Activated CD8-positive, alpha-beta memory T cell treated with anti-CD3 and anti-CD28 coated beads for 4 hours (primary cell): ENCODE results near the gene ANP32A.

ENCODE experiments used
- DNase-seq, 2 donors: peaks; one replicate each; pipeline ENCODE4 v3.0.0-alpha.2; 2020; ENCODE audit warnings: low read depth in 2 of 2

ANP32A gene

DNA sequence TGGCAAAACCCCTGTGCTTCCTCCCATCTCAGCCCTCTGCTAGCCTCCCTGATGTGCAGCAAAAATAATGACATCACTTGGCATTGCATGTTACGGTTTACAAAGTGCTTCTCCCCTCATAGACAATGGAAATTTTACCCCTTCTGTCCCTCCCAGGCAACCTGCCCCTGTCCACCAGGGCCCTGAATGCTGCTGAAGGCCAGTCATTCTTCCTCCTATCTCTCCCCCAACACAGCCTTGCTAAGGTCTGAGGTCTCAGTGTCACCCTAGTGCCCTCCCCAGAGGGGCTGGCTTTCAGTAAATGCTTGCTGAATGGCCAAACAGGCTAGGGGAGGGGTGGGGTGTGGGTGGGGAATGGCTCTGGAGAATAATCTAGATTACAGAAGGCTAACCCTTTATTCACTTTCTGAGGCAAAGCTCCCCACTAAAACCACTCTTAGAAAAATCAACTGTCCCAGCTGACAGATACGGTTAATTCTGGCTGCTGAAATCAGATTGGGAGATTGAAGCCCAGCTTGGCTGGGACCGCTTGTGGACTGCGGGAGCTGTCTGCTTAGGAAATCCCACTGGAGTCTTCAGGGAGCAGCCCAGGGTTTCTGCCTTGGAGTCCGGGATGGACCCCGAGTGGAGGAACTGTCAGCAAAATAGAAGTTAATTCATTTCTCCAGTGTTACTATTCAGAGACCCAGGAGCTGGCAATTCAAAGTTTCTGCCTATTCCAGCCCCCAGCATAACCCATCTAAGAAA is 22.9 kb downstream of the ANP32A start:
- DNase-seq, result no peak

DNA sequence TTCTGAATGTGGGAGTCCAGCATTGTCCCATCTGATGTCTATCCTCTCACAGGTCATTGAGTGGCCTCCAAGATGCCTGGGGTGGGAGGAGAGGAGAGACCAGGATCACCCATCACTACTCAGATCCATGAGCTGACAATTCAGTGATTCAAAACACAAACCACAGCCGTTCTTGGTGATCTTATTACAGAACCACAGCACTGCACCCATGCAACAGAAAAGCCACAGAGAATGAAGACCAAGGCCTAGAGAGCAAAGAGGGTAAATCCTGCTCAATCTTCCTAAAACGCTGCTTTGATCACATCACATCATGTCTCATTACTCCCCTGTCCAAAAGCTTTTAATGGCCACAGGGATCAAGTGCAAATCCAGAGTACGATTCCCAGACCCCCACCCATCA is 23.5 kb downstream of the ANP32A start:
- DNase-seq, result no peak

DNA sequence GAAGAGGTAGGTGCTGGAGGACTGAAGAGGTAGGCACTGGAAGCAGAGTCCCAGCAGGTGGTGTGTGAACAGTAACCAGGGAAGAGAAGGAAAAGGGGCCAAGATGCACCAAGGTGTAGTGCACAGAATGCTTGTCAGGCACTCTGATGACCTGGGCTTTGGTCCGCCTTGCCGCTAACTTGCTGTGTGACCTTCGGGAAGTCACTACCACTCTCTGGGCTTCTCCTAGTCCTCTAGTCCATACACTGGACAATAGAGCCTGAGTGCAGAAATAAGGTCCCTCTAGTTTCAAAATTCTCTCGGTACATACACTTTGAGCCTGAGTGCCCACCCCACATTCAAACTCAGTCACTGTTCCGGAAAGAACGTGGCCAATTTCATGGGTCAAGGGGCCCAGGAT is 24.1 kb downstream of the ANP32A start:
- DNase-seq, result no peak

DNA sequence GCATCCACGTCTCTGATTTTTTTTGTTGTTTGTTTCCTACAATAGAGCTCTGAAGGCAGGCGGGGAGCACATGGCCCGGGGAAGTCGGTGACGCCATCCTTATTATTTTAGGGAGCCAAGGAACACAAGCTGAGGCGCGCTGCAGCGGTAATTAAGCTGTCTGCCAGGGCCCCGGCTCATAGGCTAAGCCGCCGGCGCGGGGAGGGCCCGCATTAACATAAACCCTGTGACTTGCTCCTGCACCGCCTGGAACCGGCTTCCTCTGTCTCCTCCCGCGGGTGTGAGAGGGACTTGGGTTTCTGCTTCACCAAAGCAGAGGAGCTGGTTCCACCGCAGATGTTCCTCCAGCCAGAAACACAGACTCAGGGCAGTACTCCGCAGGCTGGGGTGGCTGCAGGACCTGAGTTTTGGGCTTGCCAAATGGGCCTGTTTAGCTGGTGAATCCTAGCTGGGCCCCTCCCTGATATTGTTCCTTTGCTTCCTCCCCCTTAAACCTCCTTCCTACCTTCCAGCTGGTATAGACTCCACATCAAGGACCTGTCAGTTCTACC is 25.3 kb downstream of the ANP32A start:
- peak; percentile 13 to 35 for DNase-seq

DNA sequence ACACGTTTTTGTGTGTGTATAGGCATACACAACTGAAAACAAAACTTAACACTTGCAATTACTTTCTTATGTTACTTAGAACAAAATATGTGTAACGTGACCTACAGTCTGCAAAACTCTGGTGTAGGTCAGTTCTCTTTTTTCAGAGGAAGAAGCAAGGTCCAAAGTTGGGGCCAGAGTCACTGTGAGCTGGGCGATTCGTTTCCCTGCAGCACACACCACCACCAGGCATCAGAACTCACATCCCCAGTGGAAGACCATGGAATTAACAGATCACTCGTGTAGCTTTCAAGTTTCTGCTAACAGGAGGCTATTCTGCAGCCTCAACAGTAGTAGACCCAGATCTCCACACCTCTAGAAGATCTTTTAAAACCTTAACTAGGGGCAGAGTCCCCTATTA is 25.8 kb downstream of the ANP32A start:
- no peak for DNase-seq

DNA sequence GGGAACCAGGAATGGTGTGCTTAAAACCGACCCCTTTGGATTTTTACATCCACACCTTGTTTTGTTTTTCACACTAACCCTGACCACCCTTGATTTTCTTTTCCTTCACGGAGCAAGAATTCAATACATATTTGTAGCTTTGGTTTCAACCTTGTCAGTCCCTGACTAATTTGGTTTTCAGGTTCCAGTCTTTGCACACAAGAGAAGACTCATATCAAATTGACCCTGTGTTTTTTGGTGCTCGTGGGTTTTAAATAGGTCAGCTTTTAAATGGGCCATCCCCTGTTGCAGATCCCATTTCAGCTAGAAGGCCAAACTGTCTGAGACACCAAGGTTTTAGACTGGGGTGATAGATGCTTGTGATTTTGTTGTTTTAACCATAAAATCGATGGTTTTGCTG is 26.4 kb downstream of the ANP32A start:
- no peak for DNase-seq

DNA sequence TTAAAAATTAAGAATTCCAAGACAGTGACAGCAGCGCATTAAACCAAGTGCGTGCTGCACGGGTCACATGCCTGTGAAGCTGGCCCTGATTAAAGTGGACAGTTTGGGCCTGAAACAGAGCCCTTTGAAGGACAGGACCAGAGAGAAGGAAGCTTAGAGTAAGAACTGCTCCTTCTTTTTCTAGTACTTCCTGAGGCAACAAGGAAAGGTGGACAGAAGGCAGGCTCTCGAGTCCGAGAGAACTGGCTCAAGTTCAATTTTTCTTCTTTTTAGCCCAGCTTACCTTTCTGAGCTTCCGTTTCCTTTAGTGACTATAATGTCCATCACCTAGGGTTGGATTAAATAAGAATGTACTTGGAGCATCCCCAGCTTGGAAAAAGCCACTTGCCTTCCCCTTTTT is 26.9 kb downstream of the ANP32A start:
- DNase-seq, result no peak

DNA sequence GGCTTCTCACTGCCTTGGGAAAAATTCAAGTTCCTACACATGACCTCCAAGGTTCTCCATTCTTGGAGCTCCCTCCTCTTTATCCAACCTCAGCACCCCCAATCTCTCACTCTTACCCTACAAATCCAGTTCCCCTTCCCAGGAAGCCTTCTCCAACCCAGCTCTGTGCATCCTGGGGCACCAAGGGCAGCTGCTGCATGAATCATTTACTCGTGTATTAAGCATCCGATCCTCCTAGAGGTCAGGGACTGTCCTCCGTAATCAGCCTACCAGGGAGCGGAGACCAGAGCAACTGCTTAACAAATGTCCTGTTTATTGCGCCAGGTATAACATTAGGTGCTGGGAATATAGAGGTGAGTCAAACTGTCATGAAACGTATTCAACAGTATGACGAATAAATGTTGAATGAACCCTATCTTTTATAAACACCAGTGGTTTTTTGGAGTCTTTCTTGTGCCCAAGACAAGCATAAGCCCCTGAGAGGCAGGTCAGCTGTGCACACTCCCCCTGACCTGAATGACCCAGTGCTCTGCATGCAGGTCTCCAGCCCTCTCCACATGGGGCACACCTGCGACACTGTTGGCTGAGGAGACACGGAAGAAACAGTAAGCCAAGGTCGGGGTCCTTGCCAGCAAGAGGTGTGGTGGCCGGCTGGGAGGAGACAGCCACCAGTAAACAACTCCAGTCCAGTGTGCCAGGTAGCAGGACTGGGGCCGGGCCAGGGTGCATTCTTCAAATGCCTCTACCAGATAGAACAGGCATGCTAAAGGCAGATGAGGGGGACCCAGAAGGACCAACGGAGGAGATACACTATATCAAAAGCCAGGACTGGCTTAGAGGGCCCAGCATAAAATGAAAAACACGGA is 27.6 kb downstream of the ANP32A start:
- DNase-seq, result no peak

DNA sequence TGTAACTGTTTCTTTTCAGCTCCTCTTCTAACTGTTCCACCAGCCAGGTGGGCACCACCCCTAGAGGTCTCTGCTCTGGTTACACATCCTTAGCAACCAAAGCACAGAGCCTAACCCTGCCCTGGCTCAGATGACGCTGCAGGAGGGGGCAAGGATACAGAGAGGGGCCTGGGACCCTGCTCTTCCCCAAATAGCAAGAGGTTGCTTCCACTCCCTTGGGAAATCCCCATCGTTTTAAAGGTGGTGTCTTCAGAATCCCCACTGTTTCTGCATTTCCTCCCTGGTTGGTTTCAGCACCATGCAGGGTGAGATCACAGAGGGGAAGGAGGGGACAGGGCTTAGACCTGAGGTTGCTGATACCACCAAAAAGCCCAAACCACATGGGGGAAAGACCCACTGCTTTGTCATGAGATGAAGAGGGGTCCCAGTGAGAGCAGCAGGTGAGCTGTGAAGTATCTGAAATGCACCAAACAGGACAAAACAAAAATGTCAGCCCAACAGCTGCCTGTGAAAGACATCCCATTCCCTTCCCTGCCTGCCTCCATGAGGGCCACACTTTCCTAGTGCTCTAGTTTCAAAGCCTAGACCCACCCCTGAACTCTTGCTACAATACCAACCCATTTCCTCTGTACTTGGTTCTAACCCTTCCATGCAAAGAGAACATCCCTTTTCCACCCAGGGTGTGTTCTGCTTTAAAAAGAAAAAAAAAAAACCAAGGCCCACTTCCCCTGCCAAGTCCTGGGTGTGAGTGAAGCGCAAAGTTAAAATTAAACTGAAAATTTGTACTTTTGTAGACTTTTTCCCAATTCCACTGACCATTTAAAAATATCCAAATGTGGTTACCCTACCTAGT is 29.0 kb downstream of the ANP32A start:
- DNase-seq, result peak; percentile 39 to 43

DNA sequence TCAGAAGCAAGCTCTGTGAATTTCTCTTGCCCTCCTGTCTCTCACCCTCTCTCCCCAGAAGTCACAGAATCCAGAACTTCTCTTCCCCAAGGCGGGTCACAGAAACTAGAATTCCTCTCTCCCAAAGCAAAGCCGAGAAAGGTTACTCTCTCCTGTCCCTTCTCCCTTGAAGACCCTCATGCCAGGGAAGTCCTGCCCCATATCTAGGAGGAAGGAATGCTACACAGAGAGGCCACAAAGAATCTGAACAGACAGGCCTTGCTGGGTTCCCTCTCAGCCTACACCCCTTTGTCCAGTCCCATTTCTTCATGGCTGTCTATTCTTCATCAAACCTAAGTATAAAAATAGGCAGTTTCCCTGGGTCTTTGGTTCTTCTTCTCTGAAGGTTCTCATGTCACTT is 29.8 kb downstream of the ANP32A start:
- DNase-seq, result no peak

DNA sequence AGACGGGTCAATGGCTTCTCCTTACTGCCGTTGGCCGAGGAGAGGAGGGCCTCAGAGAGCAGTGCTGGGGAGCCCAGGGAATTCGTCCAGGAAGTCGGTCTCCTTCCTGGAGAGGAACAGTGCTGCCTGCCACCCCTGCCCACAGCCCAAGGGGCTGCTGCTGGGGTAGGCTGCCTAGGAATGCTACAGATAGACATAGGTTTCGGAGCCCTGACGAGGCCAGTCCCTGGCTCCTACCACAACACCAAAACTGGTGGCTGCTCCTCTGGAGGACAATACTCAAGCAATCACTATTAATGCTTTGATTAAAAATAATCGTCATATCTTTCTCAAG is 30.5 kb downstream of the ANP32A start:
- no peak for DNase-seq

DNA sequence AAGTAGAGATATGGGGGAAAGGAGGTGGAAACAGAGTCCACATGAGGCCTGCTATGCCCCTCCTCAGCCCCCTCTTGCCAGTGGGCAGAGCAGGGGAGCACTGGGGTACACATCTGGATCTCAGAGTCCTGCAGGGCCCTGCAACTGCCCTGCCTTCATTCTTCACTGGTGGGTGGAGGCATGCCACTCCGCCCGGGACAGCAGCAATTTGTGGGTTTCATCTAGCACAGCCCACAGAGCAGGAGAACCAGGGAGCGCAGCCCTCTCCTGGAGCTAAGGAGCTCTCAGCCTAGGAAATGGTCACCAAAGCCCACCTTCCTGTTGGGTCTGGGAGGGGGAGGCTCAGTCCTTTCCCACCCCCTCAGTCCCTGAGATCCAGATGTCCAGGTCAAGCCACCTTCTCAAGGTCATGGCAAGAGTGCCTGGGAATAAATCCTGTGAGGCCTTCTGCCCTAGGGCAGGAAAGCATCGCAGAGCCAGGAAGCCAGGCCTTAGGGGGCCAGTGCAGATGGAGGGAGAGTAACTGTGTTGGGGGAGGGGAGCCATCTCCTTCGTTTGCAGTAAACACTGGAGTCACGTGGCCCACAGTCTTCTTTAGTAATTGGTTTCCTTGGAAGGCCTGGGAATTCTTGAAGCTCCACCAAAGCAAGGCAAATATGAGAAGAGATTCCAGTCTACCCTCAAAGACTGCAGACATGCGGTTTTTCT is 31.0 kb downstream of the ANP32A start:
- DNase-seq, result no peak

DNA sequence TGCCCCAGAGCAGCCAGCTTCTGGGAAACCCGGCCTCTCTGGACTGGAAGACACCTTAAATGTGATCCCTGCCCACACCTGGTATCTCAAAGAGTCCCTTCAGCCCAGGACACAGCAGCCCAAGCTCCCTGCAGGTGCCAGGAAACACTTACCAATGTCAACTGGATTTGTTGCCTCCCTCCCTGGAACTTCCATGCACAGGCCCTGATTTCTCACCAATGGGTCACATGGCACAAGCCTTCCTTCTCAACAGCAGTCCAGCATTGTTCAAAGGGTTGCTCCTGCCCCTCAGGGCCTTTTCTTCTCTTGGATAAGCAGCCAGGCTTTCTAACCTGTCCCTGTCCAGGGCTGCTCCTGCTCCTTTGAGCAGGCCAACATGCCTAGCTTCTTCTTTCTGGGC is 31.6 kb downstream of the ANP32A start:
- DNase-seq, result no peak

DNA sequence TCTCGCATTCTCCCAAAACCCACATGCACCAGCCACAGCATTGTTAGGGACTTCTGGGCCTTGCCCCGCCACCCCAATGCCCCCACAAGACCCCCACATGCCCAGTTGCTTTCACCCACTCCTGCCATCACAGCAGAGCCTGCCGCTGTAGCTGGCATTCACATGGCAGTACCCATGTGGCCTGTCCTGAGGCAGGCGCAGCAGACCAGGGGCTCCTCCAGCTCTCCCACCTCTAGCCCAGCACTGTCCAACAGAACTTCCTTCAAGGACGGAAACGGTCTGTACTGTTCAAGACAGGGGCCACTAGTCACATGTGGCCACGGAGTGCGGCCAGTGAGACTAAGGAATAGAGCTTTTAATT is 32.5 kb downstream of the ANP32A start:
- DNase-seq, result no peak

DNA sequence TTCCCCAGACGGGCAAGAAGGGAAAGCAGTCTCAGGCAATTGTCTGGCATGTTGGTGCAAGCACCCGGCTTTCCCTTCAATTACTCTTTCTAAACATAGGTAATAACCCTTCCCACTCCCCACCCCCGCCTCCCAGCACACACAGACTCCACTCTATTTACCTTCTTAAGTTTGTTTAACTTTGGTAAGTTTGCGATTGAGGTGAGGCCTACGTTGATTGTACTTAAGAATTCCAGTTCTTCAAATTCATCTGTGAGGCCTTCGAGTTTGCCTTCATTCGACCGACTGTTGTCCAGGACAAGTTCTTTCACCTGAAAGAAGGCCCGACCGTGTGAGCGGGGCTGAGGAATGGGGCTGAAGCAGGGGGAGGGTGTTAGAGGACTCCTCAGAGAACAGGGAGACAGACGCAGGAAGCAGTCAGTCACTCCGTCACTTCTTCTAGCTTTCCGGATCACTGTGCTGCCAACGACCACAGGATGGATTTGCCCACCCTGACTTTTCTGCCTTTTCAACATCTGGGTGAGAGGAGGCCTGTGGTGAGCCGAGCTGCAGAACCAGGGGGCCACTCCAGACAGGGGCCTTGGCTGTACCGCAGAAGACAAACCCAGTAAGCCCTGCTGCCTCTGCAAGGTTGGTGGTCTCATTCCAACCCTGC is 33.0 kb downstream of the ANP32A start:
- no peak for DNase-seq

DNA sequence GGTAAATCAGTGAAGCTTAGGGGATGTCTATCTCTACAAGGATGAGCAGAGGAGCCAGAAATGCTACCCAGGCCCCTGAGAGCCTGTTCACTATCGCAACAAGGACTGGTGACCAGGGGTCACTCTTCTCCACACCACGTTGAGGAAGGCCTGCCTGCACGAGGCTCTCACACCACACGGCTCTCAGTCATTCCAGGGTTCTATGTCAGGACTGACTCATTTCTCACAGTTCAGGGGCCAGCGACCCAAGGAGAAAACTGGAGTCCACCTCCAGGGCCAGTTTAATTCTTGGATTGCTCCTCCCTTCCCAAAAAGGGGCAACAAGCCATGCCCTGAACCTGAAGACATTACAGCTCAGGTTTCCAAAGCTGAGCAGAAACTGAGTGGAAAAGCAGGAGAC is 33.9 kb downstream of the ANP32A start:
- DNase-seq, result no peak

DNA sequence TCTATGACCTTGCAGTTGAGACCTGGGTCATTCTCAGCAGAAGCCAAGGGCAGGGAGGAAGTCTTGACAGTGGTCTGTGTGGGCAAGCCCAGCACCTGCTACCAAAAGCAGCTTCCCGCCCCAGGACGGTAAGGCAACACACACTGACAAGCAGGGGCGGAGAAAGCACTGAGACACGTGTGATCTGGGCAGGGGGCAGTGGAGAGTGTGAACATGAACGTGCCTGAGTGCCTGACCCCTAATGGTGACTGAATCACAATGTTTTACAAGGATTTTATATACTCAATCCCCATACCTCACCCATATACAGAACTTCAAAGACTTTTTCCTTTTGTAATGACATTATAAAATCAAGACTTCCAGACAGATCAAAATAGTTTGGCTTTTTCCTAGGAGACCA is 35.2 kb downstream of the ANP32A start:
- DNase-seq, result no peak

DNA sequence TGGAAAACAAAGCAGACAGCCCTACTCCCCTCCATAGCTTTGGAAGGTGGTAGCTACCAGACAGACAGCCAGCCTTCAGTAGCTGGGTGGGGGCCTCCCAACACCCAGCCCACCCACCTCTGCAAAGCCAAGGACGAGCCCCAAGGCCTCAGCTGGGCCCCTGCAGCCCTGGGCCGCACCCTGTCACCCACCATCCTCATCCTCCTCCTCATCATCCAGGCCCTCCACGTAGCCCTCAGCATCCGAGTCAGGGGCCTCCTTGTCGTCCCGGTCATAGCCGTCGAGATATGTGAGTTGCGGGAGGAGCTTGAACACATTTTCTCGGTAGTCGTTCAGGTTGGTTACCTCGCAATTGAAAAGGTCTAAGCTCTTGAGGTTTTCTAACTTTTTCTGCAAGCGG is 36.5 kb downstream of the ANP32A start:
- DNase-seq, result no peak

DNA sequence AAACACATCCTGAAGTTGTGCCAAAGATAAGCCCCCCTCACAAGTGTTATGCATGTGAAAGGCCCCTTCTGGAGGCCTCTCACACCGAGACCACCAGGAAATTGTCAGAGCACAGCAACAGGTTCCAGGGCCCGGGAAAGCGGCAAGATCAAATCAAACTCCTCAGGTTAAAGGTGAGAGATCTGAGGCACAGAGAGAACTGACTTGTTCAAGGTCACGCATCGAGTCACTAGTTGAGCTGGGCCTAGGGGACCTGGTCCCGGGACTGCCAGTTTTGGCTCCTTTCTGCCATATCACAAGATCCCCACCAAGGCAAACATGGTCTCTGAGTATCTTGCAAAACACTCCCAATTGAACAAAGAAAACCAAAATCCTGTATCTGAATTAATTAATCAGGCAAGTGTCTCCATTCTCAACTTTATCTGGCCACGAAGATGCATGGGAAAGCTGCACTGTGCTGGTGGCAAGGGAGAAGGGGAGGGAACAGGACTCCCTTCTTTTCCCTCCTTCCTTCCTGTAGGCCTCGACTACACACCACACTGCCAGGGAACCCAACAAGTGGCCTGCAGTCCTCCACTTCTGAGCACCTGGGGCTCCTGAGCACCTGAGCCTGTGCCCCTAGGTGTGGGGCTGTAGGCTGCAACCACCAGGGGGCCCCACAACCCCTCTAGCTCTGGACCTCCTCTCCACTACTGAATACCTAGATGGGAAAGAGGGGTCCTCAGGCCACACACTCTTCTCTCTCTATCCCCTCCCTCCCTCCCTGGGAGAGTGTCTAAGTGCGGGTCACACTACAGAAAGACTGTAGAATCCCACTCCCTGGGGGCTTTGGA is 37.3 kb downstream of the ANP32A start:
- DNase-seq, result peak; percentile 35 to 42

DNA sequence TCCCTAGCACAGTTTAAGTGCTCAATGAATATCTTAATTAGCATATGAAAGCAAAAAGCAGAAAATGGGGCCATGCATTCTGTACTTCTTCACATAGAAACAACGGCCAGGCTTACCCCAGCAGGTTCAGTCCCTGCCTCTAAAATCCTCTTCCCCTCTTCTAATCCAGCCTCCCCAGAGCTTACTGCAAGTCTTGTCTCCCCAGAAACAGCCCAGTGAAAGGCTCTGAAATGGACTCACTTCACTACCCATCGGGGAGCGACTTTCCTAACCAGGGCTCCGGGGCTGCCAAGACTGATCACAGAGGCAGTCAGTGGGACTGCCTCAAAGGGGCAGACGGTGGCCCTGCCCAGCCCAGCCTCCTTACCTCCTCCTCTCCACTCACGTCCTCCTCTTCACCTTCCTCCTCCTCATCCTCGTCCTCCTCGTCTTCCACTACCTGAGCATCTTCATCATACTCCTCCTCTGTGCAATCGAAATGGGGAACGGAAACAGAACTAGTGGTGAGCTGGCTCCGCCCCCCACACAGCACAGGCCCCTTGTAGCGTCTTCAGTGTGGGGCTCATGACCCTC is 38.0 kb downstream of the ANP32A start:
- DNase-seq, result no peak
